ENCODE data around the gene MOK. TPM values are rescaled to one million over a fixed set of nuclear protein-coding genes. Genes with fewer than 3 reads are reported as not detected.

The MOK gene
- total and polyA plus RNA-seq, 2 donors (not counting 1 experiment from before 2014, with no cell fraction given): 4.3 to 4.7 TPM

- no peak for DNase-seq (ENCODE audit: low read depth in 2 of 2)
- peaks cover 4% of the 10 kb centered on the region for H4K20me1 ChIP-seq (ENCODE audit: control insufficient read depth, extremely low read depth, insufficient read depth, low read length)
- H3K4me1 ChIP-seq (ENCODE audit: control insufficient read depth, extremely low read depth, insufficient read depth, low read length): peaks cover 4% of the 10 kb centered on the region
- H3K79me2 ChIP-seq (ENCODE audit: control insufficient read depth, insufficient read depth, low read length): peaks cover 10% of the 10 kb centered on the region
- H2AFZ ChIP-seq (ENCODE audit: low read length): no peak overlapping the region
- TF ChIP-seq EZH2 (IDR thresholded peaks at IDR 0.05; ENCODE audit: low read length, missing control alignments) (no peak), CTCF (conservative IDR thresholded peaks at IDR 0.05 in 1 of 2, IDR thresholded peaks at IDR 0.05 in 1 of 2; ENCODE audit: low read depth in 1 of 2, low read length in 2 of 2) (no peak)
- no peak overlapping the region for H3K27ac ChIP-seq (ENCODE audit: insufficient read depth, low read length)
- H3K4me2 ChIP-seq (ENCODE audit: extremely low read depth, insufficient read depth, low read length): no peak overlapping the region
- no peak overlapping the region for H3K9ac ChIP-seq (ENCODE audit: insufficient read depth, low read length)
- H3K27me3 ChIP-seq (ENCODE audit: control insufficient read depth, insufficient read depth, low read length): no peaks in the 10 kb centered on the region
- no peaks in the 10 kb centered on the region for H3K9me3 ChIP-seq (ENCODE audit: control insufficient read depth, insufficient read depth, low read depth, low read length)
- no peak overlapping the region for H3K4me3 ChIP-seq (replicated peaks in 1 of 4; ENCODE audit: control extremely low read depth in 1 of 4, insufficient read depth in 1 of 4, low read depth in 3 of 4, low read length in 4 of 4)
- H3K36me3 ChIP-seq (ENCODE audit: control insufficient read depth, insufficient read depth, low read length): no peaks in the 10 kb centered on the region
These were observed 123.8 kb downstream of the MOK start for GRCh38 chr14:102181187-102181586.

GRCh38 chr14:102180248-102180998 is 124.5 kb downstream of the MOK start:
- Histone ChIP-seq H3K9me3 (ENCODE audit: control insufficient read depth, insufficient read depth, low read depth, low read length) (no peaks in the 10 kb centered on the region), H3K4me1 (ENCODE audit: control insufficient read depth, extremely low read depth, insufficient read depth, low read length) (peaks cover 4% of the 10 kb centered on the region), H3K4me2 (ENCODE audit: extremely low read depth, insufficient read depth, low read length) (no peak overlapping the region), H3K27ac (ENCODE audit: insufficient read depth, low read length) (no peak overlapping the region), H4K20me1 (ENCODE audit: control insufficient read depth, extremely low read depth, insufficient read depth, low read length) (peaks cover 4% of the 10 kb centered on the region), H2AFZ (ENCODE audit: low read length) (no peak overlapping the region), H3K27me3 (ENCODE audit: control insufficient read depth, insufficient read depth, low read length) (no peaks in the 10 kb centered on the region), H3K4me3 (replicated peaks in 1 of 4; ENCODE audit: control extremely low read depth in 1 of 4, insufficient read depth in 1 of 4, low read depth in 3 of 4, low read length in 4 of 4) (no peak overlapping the region), H3K9ac (ENCODE audit: insufficient read depth, low read length) (no peak overlapping the region), H3K36me3 (ENCODE audit: control insufficient read depth, insufficient read depth, low read length) (no peaks in the 10 kb centered on the region), H3K79me2 (ENCODE audit: control insufficient read depth, insufficient read depth, low read length) (peaks cover 10% of the 10 kb centered on the region)
- DNase-seq (ENCODE audit: low read depth in 2 of 2): no peak
- TF ChIP-seq CTCF (conservative IDR thresholded peaks at IDR 0.05 in 1 of 2, IDR thresholded peaks at IDR 0.05 in 1 of 2; ENCODE audit: low read depth in 1 of 2, low read length in 2 of 2): no peak
- no peak for TF ChIP-seq EZH2 (IDR thresholded peaks at IDR 0.05; ENCODE audit: low read length, missing control alignments)

Other genes starting within 250 kb of the MOK start
- 342 and 430 TPM in 2 replicates for gene HSP90AA1, start 218.1 kb downstream of the MOK start, total RNA-seq
- gene HSP90AA1, start 218.1 kb downstream of the MOK start, polyA plus RNA-seq: 493 and 775 TPM in 2 replicates
- gene WDR20, start 165.3 kb downstream of the MOK start, total RNA-seq: 13.4 and 17.8 TPM in 2 replicates
- 16.1 and 17.2 TPM in 2 replicates for gene WDR20, start 165.3 kb downstream of the MOK start, polyA plus RNA-seq
- 8.2 and 8.8 TPM in 2 replicates for gene ZNF839, start 14.6 kb upstream of the MOK start, total RNA-seq
- 5.7 and 6.6 TPM in 2 replicates for gene ZNF839, start 14.6 kb upstream of the MOK start, polyA plus RNA-seq
- gene CINP, start 57.7 kb upstream of the MOK start, total RNA-seq: 41.6 and 42.8 TPM in 2 replicates
- 71.8 and 84.1 TPM in 2 replicates for gene CINP, start 57.7 kb upstream of the MOK start, polyA plus RNA-seq
- gene TECPR2, start 57.8 kb upstream of the MOK start, total RNA-seq: 10.3 and 17.8 TPM in 2 replicates
- 9.2 and 10.5 TPM in 2 replicates for gene TECPR2, start 57.8 kb upstream of the MOK start, polyA plus RNA-seq
- gene ANKRD9, start 204.6 kb upstream of the MOK start, total RNA-seq: 13.6 and 22.0 TPM in 2 replicates
- gene ANKRD9, start 204.6 kb upstream of the MOK start, polyA plus RNA-seq: 2.7 and 4.4 TPM in 2 replicates